WTC11 (cell line): Measurements from ENCODE around the gene FRYL. TPM values are rescaled to one million over a fixed set of nuclear protein-coding genes. Genes with fewer than 3 reads are reported as not detected.

Experiments used
- ATAC-seq: fragments of 200-7000 bp; cut with Tn5 transposase; 2 replicates; pipeline ENCODE4 v1.10.0; 2021; ENCODE audit warnings: mild to moderate bottlenecking, moderate library complexity
- CTCF ChIA-PET: fragments of 300-600 bp; sonication (Branson Sonifier 250); formaldehyde crosslinking; loops from one replicate; lab custom pipeline; 2021; ENCODE audit warnings: antibody characterized with exemption; lab: Charles Lee
- POLR2A ChIA-PET: fragments of 350-600 bp; sonication (Branson Sonifier 250); formaldehyde crosslinking; loops from one replicate; lab custom pipeline; 2021; ENCODE audit warnings: antibody characterized with exemption; lab: Charles Lee
- DNase-seq: peaks from one replicate; pipeline ENCODE4 v3.0.0; 2021; ENCODE audit warnings: low spot score
- H3K27ac Mint-ChIP-seq: 2 replicates; pipeline ENCODE4 v1.8.0; 2021; ENCODE audit warnings: mixed read lengths
- H3K27me3 Mint-ChIP-seq: 2 replicates; pipeline ENCODE4 v1.8.0; 2021; ENCODE audit warnings: low read depth, mild to moderate bottlenecking, moderate library complexity, mixed read lengths
- H3K36me3 Mint-ChIP-seq: 2 replicates; pipeline ENCODE4 v1.8.0; 2021; ENCODE audit warnings: mixed read lengths
- H3K4me1 Mint-ChIP-seq: 2 replicates; pipeline ENCODE4 v1.8.0; 2022; ENCODE audit warnings: mixed read lengths
- H3K4me3 Mint-ChIP-seq: 2 replicates; pipeline ENCODE4 v1.8.0; 2021; ENCODE audit warnings: mild to moderate bottlenecking, moderate library complexity, mixed read lengths
- H3K9me3 Mint-ChIP-seq: 2 replicates; pipeline ENCODE4 v1.8.0; 2021; ENCODE audit warnings: mixed read lengths
- AFF4 ChIP-seq: sonication (generic); formaldehyde crosslinking; IDR thresholded peaks from 2 replicates; pipeline ENCODE4 v1.8.1; 2023; ENCODE audit warnings: mild to moderate bottlenecking, missing genetic modification reagents, borderline replicate concordance
- ESRRA ChIP-seq: sonication (generic); formaldehyde crosslinking; IDR thresholded peaks from 2 replicates; pipeline ENCODE4 v1.8.1; 2022; ENCODE audit warnings: mild to moderate bottlenecking, missing genetic modification reagents, borderline replicate concordance
- ETV6 ChIP-seq: sonication (generic); formaldehyde crosslinking; IDR thresholded peaks from 2 replicates; pipeline ENCODE4 v1.8.1; 2022; ENCODE audit warnings: mild to moderate bottlenecking, missing genetic modification reagents
- JUN ChIP-seq: sonication (generic); formaldehyde crosslinking; IDR thresholded peaks from 2 replicates; pipeline ENCODE4 v1.8.0; 2023; ENCODE audit warnings: mild to moderate bottlenecking, missing genetic modification reagents
- MXD4 ChIP-seq: fragments of 250-450 bp; sonication (Bioruptor Pico); IDR thresholded peaks from 2 replicates; pipeline ENCODE4 v1.8.0; 2021; ENCODE audit warnings: mild to moderate bottlenecking, moderate library complexity, borderline replicate concordance
- NFE2L1 ChIP-seq: sonication (generic); formaldehyde crosslinking; IDR thresholded peaks from 2 replicates; pipeline ENCODE4 v1.8.1; 2023; ENCODE audit warnings: missing genetic modification reagents
- NFYB ChIP-seq: sonication (generic); formaldehyde crosslinking; conservative IDR thresholded peaks from 2 replicates; pipeline ENCODE4 v1.8.0; 2022; ENCODE audit warnings: low read depth, missing genetic modification reagents
- PREB ChIP-seq: sonication (generic); formaldehyde crosslinking; IDR thresholded peaks from 2 replicates; pipeline ENCODE4 v1.8.1; 2022; ENCODE audit warnings: mild to moderate bottlenecking, missing genetic modification reagents, moderate library complexity, borderline replicate concordance
- SOX15 ChIP-seq: fragments of 250-450 bp; sonication (Bioruptor Pico); IDR thresholded peaks from 2 replicates; pipeline ENCODE4 v1.9.0; 2021; ENCODE audit warnings: mild to moderate bottlenecking
- SP1 ChIP-seq: sonication (generic); formaldehyde crosslinking; conservative IDR thresholded peaks from 2 replicates; pipeline ENCODE4 v1.8.1; 2022; ENCODE audit warnings: missing genetic modification reagents
- TEAD4 ChIP-seq: sonication (generic); formaldehyde crosslinking; IDR thresholded peaks from 2 replicates; pipeline ENCODE4 v1.8.0; 2022; ENCODE audit warnings: mild to moderate bottlenecking, missing genetic modification reagents
- TP53 ChIP-seq: sonication (generic); formaldehyde crosslinking; IDR thresholded peaks from 2 replicates; pipeline ENCODE4 v1.8.1; 2023; ENCODE audit warnings: mild to moderate bottlenecking, missing genetic modification reagents
- ZBTB21 ChIP-seq: sonication (generic); formaldehyde crosslinking; IDR thresholded peaks from 2 replicates; pipeline ENCODE4 v1.8.1; 2023; ENCODE audit warnings: mild to moderate bottlenecking, missing genetic modification reagents, borderline replicate concordance
- ZNF219 ChIP-seq: sonication (generic); formaldehyde crosslinking; IDR thresholded peaks from 2 replicates; pipeline ENCODE4 v1.8.0; 2023; ENCODE audit warnings: missing genetic modification reagents, mild to moderate bottlenecking, borderline replicate concordance
- ZNF281 ChIP-seq: sonication (generic); formaldehyde crosslinking; IDR thresholded peaks from 2 replicates; pipeline ENCODE4 v1.8.0; 2023; ENCODE audit warnings: mild to moderate bottlenecking, missing genetic modification reagents
- ZNF317 ChIP-seq: sonication (generic); formaldehyde crosslinking; IDR thresholded peaks from 2 replicates; pipeline ENCODE4 v1.8.1; 2023; ENCODE audit warnings: low read depth, mild to moderate bottlenecking, moderate library complexity, missing genetic modification reagents, borderline replicate concordance
- ZNF532 ChIP-seq: fragments of 250-450 bp; sonication (Bioruptor Pico); IDR thresholded peaks from 2 replicates; pipeline ENCODE4 v1.9.0; 2021; ENCODE audit warnings: mild to moderate bottlenecking, borderline replicate concordance
- total RNA-seq: library from RNA; stranded (reverse); gene quantifications from 3 replicates; pipeline ENCODE4 v1.2.3, GENCODE V29; 2021

FRYL gene
- total RNA-seq, 1 experiment from 2014 or later, result 38.7 TPM

- TF ChIP-seq ZNF281 (no peak), ZBTB21 (CRISPR knock-in tag) (no peak), SP1 (no peak), NFYB (CRISPR knock-in tag) (no peak), ESRRA (CRISPR knock-in tag) (no peak), TEAD4 (CRISPR knock-in tag) (no peak), ZNF317 (CRISPR knock-in tag) (no peak), AFF4 (CRISPR knock-in tag) (no peak), SOX15 (CRISPR knock-in tag) (no peak), NFE2L1 (no peak), PREB (no peak)
These were observed 118.7 kb downstream of the FRYL start (continued) for GRCh38 chr4:48661391-48661790.

GRCh38 chr4:48660347-48660746, 119.7 kb downstream of the FRYL start:
- TF ChIP-seq JUN (CRISPR knock-in tag) (no peak), NFYB (CRISPR knock-in tag) (no peak), ETV6 (CRISPR knock-in tag) (no peak), MXD4 (CRISPR knock-in tag) (no peak), TP53 (CRISPR knock-in tag) (no peak), ZNF219 (no peak)
- ATAC-seq (no peak), DNase-seq (no peak)
- ChIA-PET POLR2A (no interaction called here), CTCF (no interaction called here)
- H3K36me3 Mint-ChIP-seq, result no peaks in the 10 kb centered on the region
- peaks cover 23% of the 10 kb centered on the region for H3K4me1 Mint-ChIP-seq
- no peak overlapping the region for H3K4me3 Mint-ChIP-seq
- no peak overlapping the region for H3K27ac Mint-ChIP-seq
- no peaks in the 10 kb centered on the region for H3K9me3 Mint-ChIP-seq
- no peaks in the 10 kb centered on the region for H3K27me3 Mint-ChIP-seq

GRCh38 chr4:48654015-48654664, 125.9 kb downstream of the FRYL start:
- POLR2A ChIA-PET, result interaction anchor here (0.7 to 1.5 kb wide), 2 partner anchors 76 to 126 kb away, joined by 3 to 4 read pairs; partner anchors contain the start of gene FRYL

More at GRCh38 chr4:48654015-48654664, 125.9 kb downstream of the FRYL start:
- H3K4me1 Mint-ChIP-seq, result peaks cover 17% of the 10 kb centered on the region
- TF ChIP-seq ZBTB21 (CRISPR knock-in tag), result no peak
- no peak for TF ChIP-seq ZNF532 (CRISPR knock-in tag)
- H3K9me3 Mint-ChIP-seq, result no peaks in the 10 kb centered on the region
- peak overlapping the region; percentile 78; the same call in 1 of the 2 replicates for H3K27ac Mint-ChIP-seq
- H3K36me3 Mint-ChIP-seq, result no peaks in the 10 kb centered on the region
- ATAC-seq, result peak; percentile 18; the same call in 1 of the 2 replicates
- CTCF ChIA-PET, result interaction anchor here (1.5 kb wide), 1 partner anchor 75 kb away, joined by 4 read pairs; no protein-coding TSS in a partner anchor
- no peaks in the 10 kb centered on the region for H3K27me3 Mint-ChIP-seq
- DNase-seq, result no peak
- no peak overlapping the region for H3K4me3 Mint-ChIP-seq
